HepG2 (cell line): ENCODE data around the gene CDK5RAP1. TPM values are rescaled to one million over a fixed set of nuclear protein-coding genes. Genes with fewer than 3 reads are reported as not detected.

Source experiments
- ATAC-seq: fragments of 200-7000 bp; cut with Tn5 transposase; 3 replicates; pipeline ENCODE4 v1.9.1; 2020; ENCODE audit warnings: mild to moderate bottlenecking, moderate library complexity
- BruUV-seq: library from RNA; stranded (reverse); fragments of 400-500 nt; replicated peaks from 2 replicates; lab custom pipeline; 2021; lab: Mats Ljungman, UMichigan
- CTCF ChIA-PET: fragments of 300-600 bp; formaldehyde crosslinking; extraction: SDS; loops from one replicate; lab custom pipeline; 2021; ENCODE audit warnings: low total read pairs, inconsistent platforms, low intra/inter-chr PET ratio; lab: Yijun Ruan, JAX
- POLR2A ChIA-PET: fragments of 350-600 bp; sonication (Branson Sonifier 250); formaldehyde crosslinking; loops from one replicate; lab custom pipeline; 2020; ENCODE audit warnings: antibody characterized with exemption, inconsistent platforms; lab: Yijun Ruan, JAX
- DNase-seq: peaks from one replicate; pipeline ENCODE4 v3.0.0-alpha.2; 2015; ENCODE audit warnings: low spot score
- FAIRE-seq: peaks from 3 replicates; lab custom pipeline; 2011; peaks lifted over from hg19 to GRCh38; lab: Jason Lieb, UNC
- H2AFZ ChIP-seq: one replicate; pipeline ENCODE4 v1.6.1; 2011; ENCODE audit warnings: low read length, inconsistent platforms
- H3K27ac ChIP-seq: fragments of 300-600 bp; 3 replicates; pipeline ENCODE4 v1.8.0; 2011; ENCODE audit warnings: mixed run types, mild to moderate bottlenecking, mixed read lengths, low read length, inconsistent platforms; ENCODE audit not compliant: insufficient read depth; ENCODE audit errors: extremely low read length
- H3K27me3 ChIP-seq, 2 experiments: fragments of 200-600 bp in 1 of 2; 2 replicates in 1 of 2; 3 replicates in 1 of 2; pipeline versions ENCODE4 v1.6.0 to v1.8.0; 2011; ENCODE audit warnings: low read length in 2 of 2, mild to moderate bottlenecking in 2 of 2, moderate library complexity in 2 of 2, inconsistent platforms in 1 of 2; ENCODE audit not compliant: insufficient read depth in 2 of 2, control insufficient read depth in 1 of 2
- H3K36me3 ChIP-seq, 2 experiments: fragments of 200-600 bp in 1 of 2; replicated peaks in 1 of 2; 2 replicates in 1 of 2; 3 replicates in 1 of 2; pipeline versions ENCODE4 v1.5.1 to v1.8.0; 2011; ENCODE audit warnings: low read length in 2 of 2, inconsistent platforms in 1 of 2; ENCODE audit not compliant: insufficient read depth in 2 of 2, control insufficient read depth in 1 of 2
- H3K4me1 ChIP-seq: 2 replicates; pipeline ENCODE4 v1.5.1; 2012; ENCODE audit warnings: low read length, inconsistent platforms; ENCODE audit not compliant: insufficient read depth
- H3K4me2 ChIP-seq: 2 replicates; pipeline ENCODE4 v1.6.0; 2011; ENCODE audit warnings: low read depth, low read length, inconsistent platforms
- H3K4me3 ChIP-seq, 3 experiments: fragments of 200-600 bp in 1 of 3; sonication (generic), shearing (Covaris generic) in 1 of 3; replicated peaks in 1 of 3; 2 replicates each; pipeline ENCODE4 v1.5.1; 2011 to 2016; ENCODE audit warnings: low read length in 3 of 3, inconsistent platforms in 2 of 3, low read depth in 2 of 3, mild to moderate bottlenecking in 2 of 3, control low read depth in 1 of 3, mixed read lengths in 1 of 3; ENCODE audit not compliant: insufficient read depth in 1 of 3
- H3K79me2 ChIP-seq: one replicate; pipeline ENCODE4 v1.6.1; 2011; ENCODE audit warnings: low read length, inconsistent platforms; ENCODE audit not compliant: insufficient read depth
- H3K9ac ChIP-seq: 2 replicates; pipeline ENCODE4 v1.6.0; 2011; ENCODE audit warnings: mild to moderate bottlenecking, low read depth, low read length, inconsistent platforms; ENCODE audit not compliant: insufficient read depth
- H3K9me3 ChIP-seq: 2 replicates; pipeline ENCODE4 v1.5.1; 2012; ENCODE audit warnings: mild to moderate bottlenecking, low read length
- H4K20me1 ChIP-seq: 2 replicates; pipeline ENCODE4 v1.6.0; 2011; ENCODE audit warnings: inconsistent platforms, mild to moderate bottlenecking, low read length, moderate library complexity; ENCODE audit not compliant: insufficient read depth
- AKAP8 ChIP-seq: sonication (generic); formaldehyde crosslinking; IDR thresholded peaks from 2 replicates; pipeline ENCODE4 v1.5.1; 2020; ENCODE audit warnings: mild to moderate bottlenecking, missing genetic modification reagents
- CBX2 ChIP-seq, 2 experiments: fragments of 200-600 bp in 1 of 2; sonication (generic); formaldehyde crosslinking in 1 of 2; IDR thresholded peaks; 2 replicates each; pipeline versions ENCODE4 v1.7.0 to v1.8.1; 2018 to 2022; ENCODE audit warnings: low read depth in 2 of 2, low read length in 1 of 2, mild to moderate bottlenecking in 1 of 2, missing genetic modification reagents in 1 of 2
- E2F1 ChIP-seq: sonication (generic); formaldehyde crosslinking; IDR thresholded peaks from 2 replicates; pipeline ENCODE4 v1.5.0; 2020; ENCODE audit warnings: missing genetic modification reagents
- ETV5 ChIP-seq: IDR thresholded peaks from 2 replicates; pipeline ENCODE4 v1.6.1; 2018; ENCODE audit warnings: missing biosample characterization, missing genetic modification reagents, inconsistent platforms, borderline replicate concordance
- HDAC1 ChIP-seq: sonication (generic); formaldehyde crosslinking; IDR thresholded peaks from 2 replicates; pipeline ENCODE4 v1.5.1; 2020; ENCODE audit warnings: mild to moderate bottlenecking, missing genetic modification reagents
- HDAC2 ChIP-seq: sonication (generic); formaldehyde crosslinking; IDR thresholded peaks from 2 replicates; pipeline ENCODE4 v1.4.0; 2020; ENCODE audit warnings: missing genetic modification reagents
- HHEX ChIP-seq: IDR thresholded peaks from 2 replicates; pipeline ENCODE4 v1.6.1; 2016; ENCODE audit warnings: control low read depth
- NFYC ChIP-seq: IDR thresholded peaks from 2 replicates; pipeline ENCODE4 v1.6.1; 2016; ENCODE audit warnings: missing genetic modification reagents, missing compliant biosample characterization
- TOE1 ChIP-seq: sonication (generic); formaldehyde crosslinking; IDR thresholded peaks from 2 replicates; pipeline ENCODE4 v1.4.0; 2020; ENCODE audit warnings: mild to moderate bottlenecking, missing genetic modification reagents
- YY1 ChIP-seq: IDR thresholded peaks from 2 replicates; pipeline ENCODE4 v1.6.1; 2011; ENCODE audit warnings: low read length, low read depth, moderate library complexity, mild to moderate bottlenecking; ENCODE audit not compliant: insufficient read depth, insufficient replicate concordance
- ZNF10 ChIP-seq: sonication (generic); formaldehyde crosslinking; IDR thresholded peaks from 2 replicates; pipeline ENCODE4 v1.4.0; 2020; ENCODE audit warnings: mild to moderate bottlenecking, low read depth, missing genetic modification reagents, borderline replicate concordance
- ZNF468 ChIP-seq: sonication (generic); formaldehyde crosslinking; IDR thresholded peaks from 2 replicates; pipeline ENCODE4 v1.8.0; 2022; ENCODE audit warnings: mild to moderate bottlenecking, moderate library complexity, missing genetic modification reagents
- ZNF619 ChIP-seq: sonication (generic); formaldehyde crosslinking; IDR thresholded peaks from 2 replicates; pipeline ENCODE4 v1.4.0; 2020; ENCODE audit warnings: mild to moderate bottlenecking, missing genetic modification reagents
- WGBS: methylation state at CpG from one replicate; pipeline ENCODE4 v1.1.6; 2017; ENCODE audit warnings: low lambda C conversion rate; 5-methylcytosine and 5-hydroxymethylcytosine counted together
- in situ Hi-C: cut with HindIII; loops from 2 replicates; pipeline ENCODE4 v1.10.0; 2017; ENCODE audit warnings: low pct_unique_long_range_greater_than_20kb; ENCODE audit not compliant: extremely low pct_ligation_motif_present
- intact Hi-C: fragments of 100-400 bp; cut with micrococcal nuclease; formaldehyde crosslinking; loops from one replicate; pipeline ENCODE4 v1.10.0; 2022; ENCODE audit not compliant: unreplicated experiment
- polyA plus RNA-seq, 8 experiments: library from polyadenylated mRNA; depleted of rRNA in 3 of 8; stranded (reverse) in 7 of 8; unstranded in 1 of 8; fragments of >200 nt; fragmentation: Illumina TruSeq in 4 of 8; extraction: Trizol in 4 of 8; gene quantifications; 2 replicates each; pipeline versions ENCODE4 v1.2.1 to v1.2.3, GENCODE V29; 2011 to 2016; ENCODE audit warnings: low read depth in 4 of 8, missing spikeins in 1 of 8, mixed read lengths in 1 of 8; ENCODE audit not compliant: insufficient read depth in 1 of 8
- total RNA-seq, 5 experiments: library from RNA; depleted of rRNA; stranded (reverse); fragments of >200 nt; fragmentation: Illumina TruSeq; extraction: Trizol; gene quantifications; 2 replicates each; pipeline ENCODE4 v1.2.3, GENCODE V29; 2016; ENCODE audit warnings: low read depth in 1 of 5
- TF ChIP-seq, protein P1 (sequence below): fragments of 450-650 bp; IDR thresholded peaks from 2 replicates; pipeline ENCODE4 v1.6.1; 2016
- TF ChIP-seq, protein P2 (sequence below): sonication (generic); formaldehyde crosslinking; IDR thresholded peaks from 2 replicates; pipeline ENCODE4 v1.8.1; 2022; ENCODE audit warnings: mild to moderate bottlenecking, missing genetic modification reagents

Gene CDK5RAP1
- total and polyA plus RNA-seq, 2 of the 13 experiments (the other 11 are each of a cell fraction or from before 2014, with no cell fraction given), result 53.6 to 98.2 TPM

DNA sequence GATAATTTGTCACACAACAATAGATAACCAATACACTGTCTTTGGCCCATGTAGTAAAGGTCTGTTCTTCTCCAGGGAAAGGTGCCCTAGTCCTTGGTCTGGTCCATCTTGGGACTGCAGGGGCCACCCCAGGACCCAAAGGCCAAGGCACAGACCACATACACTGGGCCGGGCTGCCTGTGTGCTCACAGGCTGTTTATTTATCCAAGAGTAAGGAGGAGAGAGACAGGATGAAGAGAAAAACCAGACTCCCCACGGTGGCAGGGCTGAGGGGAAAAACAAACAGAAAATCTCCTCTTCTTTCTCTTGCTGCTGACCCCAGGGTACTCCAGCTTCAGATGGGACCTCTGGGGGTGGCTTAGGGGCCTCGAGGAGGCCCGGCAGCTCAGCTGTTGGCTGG, 6.5 kb upstream of the CDK5RAP1 start:
- ChIA-PET CTCF (no interaction called here), POLR2A (no interaction called here)
- Histone ChIP-seq H4K20me1 (no peaks in the 10 kb centered on the region), H3K36me3 (peaks cover 26 to 39% of the 10 kb centered on the region in 2 experiments), H3K4me3 (no peak overlapping the region), H3K79me2 (no peaks in the 10 kb centered on the region), H3K9ac (no peak overlapping the region), H3K4me1 (peaks cover under 1% of the 10 kb centered on the region; the same call in 1 of the 2 replicates), H3K27me3 (no peaks in the 10 kb centered on the region), H2AFZ (no peak overlapping the region), H3K4me2 (no peak overlapping the region), H3K9me3 (no peaks in the 10 kb centered on the region), H3K27ac (no peak overlapping the region)
- DNase-seq, result no peak
- no peak for FAIRE-seq
- TF ChIP-seq ZNF468 (CRISPR knock-in tag), result no peak
- no peak for TF ChIP-seq CBX2 (IDR thresholded peaks at IDR 0.05; ENCODE audit: low read depth, low read length)
- no peak for TF ChIP-seq CBX2 (CRISPR knock-in tag; IDR thresholded peaks at IDR 0.05; ENCODE audit: low read depth)
- TF ChIP-seq TOE1 (CRISPR knock-in tag), result no peak
- no peak for TF ChIP-seq YY1
- TF ChIP-seq HDAC1 (CRISPR knock-in tag), result no peak
- TF ChIP-seq NFYC (CRISPR knock-in tag), result no peak
- TF ChIP-seq E2F1 (CRISPR knock-in tag), result no peak
- no peak for TF ChIP-seq AKAP8
- TF ChIP-seq ZNF619 (CRISPR knock-in tag), result no peak
- TF ChIP-seq, protein P1, sequence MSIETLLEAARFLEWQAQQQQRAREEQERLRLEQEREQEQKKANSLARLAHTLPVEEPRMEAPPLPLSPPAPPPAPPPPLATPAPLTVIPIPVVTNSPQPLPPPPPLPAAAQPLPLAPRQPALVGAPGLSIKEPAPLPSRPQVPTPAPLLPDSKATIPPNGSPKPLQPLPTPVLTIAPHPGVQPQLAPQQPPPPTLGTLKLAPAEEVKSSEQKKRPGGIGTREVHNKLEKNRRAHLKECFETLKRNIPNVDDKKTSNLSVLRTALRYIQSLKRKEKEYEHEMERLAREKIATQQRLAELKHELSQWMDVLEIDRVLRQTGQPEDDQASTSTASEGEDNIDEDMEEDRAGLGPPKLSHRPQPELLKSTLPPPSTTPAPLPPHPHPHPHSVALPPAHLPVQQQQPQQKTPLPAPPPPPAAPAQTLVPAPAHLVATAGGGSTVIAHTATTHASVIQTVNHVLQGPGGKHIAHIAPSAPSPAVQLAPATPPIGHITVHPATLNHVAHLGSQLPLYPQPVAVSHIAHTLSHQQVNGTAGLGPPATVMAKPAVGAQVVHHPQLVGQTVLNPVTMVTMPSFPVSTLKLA, result no peak
- TF ChIP-seq, protein P2, sequence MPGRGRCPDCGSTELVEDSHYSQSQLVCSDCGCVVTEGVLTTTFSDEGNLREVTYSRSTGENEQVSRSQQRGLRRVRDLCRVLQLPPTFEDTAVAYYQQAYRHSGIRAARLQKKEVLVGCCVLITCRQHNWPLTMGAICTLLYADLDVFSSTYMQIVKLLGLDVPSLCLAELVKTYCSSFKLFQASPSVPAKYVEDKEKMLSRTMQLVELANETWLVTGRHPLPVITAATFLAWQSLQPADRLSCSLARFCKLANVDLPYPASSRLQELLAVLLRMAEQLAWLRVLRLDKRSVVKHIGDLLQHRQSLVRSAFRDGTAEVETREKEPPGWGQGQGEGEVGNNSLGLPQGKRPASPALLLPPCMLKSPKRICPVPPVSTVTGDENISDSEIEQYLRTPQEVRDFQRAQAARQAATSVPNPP (CRISPR knock-in tag), result no peak
- no peak for TF ChIP-seq HHEX (CRISPR knock-in tag)
- no peak for TF ChIP-seq ETV5 (CRISPR knock-in tag)
- no peak for TF ChIP-seq HDAC2 (CRISPR knock-in tag)
- no peak for TF ChIP-seq ZNF10 (CRISPR knock-in tag)
- no peak for ATAC-seq
- intact Hi-C loops (no loop called here), in situ Hi-C loops (no loop called here)
- WGBS, result 47% methylated on average over 2 of the region's 4 CpGs
- BruUV-seq, result no TSS peak
